ENCODE results near the gene MRPS35.

Gene MRPS35

GRCh38 chr12:27778206-27778605 is 67.6 kb downstream of the MRPS35 start:
- no peak for FAIRE-seq

DNA sequence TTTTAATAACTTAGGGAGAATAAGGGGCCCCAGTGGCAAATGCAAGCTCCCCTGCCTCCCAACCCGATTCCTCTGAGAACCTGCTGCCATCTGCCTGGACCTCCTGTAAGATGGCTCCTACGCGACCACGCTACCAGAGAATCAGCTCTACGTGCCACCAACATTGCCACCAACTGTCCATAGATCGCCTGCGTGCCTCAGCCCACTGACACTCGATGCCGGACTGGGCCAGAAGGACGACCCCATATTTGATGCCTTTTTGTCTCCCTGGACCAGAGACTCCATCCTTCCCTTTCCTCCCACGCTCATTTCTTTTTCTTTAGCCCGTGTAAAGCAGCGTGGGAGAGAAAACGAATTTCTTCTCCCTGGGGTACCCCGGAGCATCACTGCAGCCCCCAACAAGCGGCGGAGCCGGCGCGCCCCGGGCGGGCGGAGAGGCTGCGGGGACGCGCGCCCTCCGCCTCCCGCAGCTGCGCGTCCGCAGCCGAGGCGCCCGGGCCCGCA is 68.8 kb downstream of the MRPS35 start:
- no peak for FAIRE-seq

- no peak for FAIRE-seq
Measured at GRCh38 chr12:27779920-27780611, 69.4 kb downstream of the MRPS35 start, which contains the start of the genes KLHL42 and MANSC4. KLHL42 (plus strand) TSS chr12:27780233; CDS start chr12:27780331, 98 bp downstream. MANSC4 (minus strand) TSS chr12:27780236; CDS start chr12:27771276, 8,960 bp downstream.

GRCh38 chr12:27780612-27781408 is 70.2 kb downstream of the MRPS35 start:
- no peak for FAIRE-seq

DNA sequence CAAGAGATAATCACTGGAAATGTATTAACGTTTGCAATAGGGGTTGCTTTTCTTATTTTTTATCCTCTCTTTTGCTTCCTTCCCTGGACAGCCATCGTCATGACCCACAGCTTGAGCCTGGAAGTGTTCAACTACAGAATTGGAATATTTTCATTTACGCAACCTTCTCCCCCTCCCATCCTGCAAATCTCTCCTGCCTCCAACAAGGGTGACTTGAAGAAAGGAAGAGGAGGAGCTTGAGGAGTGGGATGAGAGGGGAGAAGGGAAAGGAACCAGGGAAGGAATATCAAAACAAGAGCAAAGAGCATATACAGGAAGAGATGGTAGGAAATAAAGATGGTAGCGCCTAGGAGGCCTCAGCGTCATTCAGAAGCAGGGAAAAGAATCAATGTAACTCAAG is 71.0 kb downstream of the MRPS35 start:
- FAIRE-seq, result no peak

DNA sequence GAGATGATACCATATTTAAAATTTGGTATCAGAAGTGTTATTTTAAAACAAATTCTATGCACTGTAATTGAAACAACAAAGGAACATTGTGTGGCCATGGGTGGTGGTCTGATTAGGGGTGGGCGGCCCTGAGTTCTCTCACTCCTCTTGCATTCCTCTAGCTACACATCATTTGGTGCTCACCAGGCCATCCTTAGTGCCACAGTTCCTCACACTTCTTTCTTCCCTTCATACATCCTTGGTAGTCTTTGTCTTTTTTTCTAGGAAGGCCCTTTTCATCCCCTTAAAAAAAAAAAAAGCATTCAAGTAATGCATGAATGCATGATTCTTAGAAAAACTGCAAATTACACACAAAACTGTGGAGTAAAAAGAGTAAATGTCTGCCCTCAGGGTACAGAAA is 71.8 kb downstream of the MRPS35 start:
- FAIRE-seq, result no peak

GRCh38 chr12:27785882-27786570 is 75.4 kb downstream of the MRPS35 start:
- no peak for FAIRE-seq

DNA sequence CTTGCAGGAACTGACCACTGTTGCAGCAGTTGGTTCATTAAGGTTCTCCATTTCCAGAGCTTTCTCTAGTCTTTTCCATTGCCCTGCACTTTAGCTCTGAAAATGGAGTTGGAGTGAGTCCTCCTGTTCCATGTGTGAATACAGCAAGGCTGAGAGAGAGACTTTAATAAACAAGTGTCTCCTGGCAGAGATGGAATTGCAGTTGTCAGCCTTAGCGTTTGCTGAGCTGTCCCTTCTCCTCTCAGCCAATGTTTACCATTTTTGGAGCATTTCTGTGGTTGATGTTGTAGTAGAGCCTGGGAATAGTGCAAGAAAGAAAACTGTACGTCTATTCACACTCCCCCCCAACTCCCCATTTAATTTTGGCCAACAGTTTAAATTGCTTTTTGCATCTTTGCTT is 76.9 kb downstream of the MRPS35 start:
- no peak for FAIRE-seq

GRCh38 chr12:27790179-27790578 is 79.5 kb downstream of the MRPS35 start:
- FAIRE-seq, result no peak

- no peak for FAIRE-seq
Measured at GRCh38 chr12:27794818-27795584, 84.4 kb downstream of the MRPS35 start.

DNA sequence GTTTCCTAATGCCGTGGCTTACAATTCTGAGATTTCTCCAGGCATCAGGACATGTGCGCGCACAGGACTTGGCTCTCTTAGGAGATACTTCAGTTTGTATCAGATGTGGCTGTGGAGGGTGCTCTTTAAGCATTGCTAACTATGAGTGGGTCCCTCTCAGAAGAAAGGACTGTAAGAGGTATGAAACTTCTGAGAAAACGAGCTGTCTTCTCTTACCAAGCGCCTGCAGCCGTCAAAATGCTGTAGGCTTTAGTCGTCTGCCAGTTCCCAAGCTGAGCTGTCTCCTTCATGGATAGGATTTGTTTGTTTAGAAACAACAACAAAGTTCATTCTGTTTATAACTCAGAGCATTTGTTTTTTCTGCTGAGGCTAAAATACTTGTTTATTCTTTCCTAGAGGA is 85.5 kb downstream of the MRPS35 start:
- no peak for FAIRE-seq

DNA sequence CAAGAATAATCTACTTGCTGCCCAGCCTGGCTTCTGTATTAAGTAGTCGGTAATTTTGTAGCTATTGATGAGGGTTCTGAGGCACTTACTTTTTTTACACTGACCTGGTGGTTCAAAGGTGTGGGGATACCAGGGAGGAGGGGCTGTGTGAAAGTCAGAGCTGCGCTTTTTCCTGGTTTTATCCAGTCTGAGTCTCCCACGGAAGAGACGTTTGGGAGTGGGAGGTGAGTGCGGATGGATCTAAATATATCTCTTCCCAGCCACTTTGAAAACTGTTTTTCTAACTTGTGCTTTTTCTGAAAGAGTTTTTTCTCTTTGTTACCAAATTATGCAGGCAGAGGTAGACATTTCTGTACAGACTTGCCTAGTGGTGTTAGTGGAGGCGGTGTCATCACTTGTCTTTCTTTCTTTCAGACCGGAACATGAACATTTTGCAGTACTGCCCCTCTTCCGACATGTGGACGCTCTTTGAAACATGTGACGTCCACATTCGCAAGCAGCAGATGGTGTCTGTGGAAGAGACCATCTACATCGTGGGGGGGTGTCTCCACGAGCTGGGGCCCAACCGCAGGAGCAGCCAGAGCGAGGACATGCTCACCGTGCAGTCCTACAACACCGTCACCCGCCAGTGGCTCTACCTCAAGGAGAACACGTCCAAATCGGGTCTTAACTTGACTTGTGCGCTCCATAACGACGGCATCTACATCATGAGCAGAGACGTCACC is 86.8 kb downstream of the MRPS35 start:
- FAIRE-seq, result no peak

DNA sequence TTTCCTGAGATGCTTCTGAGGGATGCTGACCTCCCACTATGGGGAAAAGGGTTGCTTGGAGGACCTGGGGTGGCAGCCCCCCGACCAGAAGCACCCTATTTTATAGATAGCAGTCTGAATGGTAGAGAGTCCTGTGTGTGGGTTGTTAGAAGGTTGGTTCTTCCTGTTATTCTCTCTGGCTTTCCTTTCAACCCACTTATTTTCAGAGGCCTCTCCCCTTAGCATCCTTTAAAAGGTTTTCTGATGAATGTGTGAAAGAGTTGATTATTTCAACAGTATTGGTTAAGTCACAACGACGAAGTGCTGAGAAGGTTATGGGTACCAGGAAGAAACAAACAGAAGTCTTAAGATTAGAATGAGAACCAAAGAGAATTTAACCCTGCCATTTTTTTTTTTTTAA is 90.2 kb downstream of the MRPS35 start:
- FAIRE-seq, result no peak

DNA sequence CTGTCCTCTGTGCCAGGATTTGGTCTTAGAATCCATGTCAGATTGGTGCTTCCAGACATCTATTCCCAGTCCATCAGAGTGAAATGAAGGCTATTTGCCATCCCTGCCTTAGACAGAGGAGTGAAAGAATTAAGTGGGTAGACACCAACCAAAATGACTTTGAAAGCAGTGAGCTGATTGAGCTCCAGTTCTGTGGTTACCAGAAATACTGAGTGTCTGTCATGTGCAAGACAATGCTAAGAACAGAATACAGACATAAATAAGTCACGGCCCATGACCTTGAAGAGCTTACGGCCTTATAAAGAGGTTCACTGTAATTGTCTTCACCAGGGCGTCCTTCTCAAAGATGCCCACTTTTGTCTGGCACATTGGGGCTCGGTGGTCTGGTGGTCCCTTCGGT is 91.0 kb downstream of the MRPS35 start:
- FAIRE-seq, result no peak

- no peak for FAIRE-seq
Measured at GRCh38 chr12:27802511-27802910, 91.9 kb downstream of the MRPS35 start.

DNA sequence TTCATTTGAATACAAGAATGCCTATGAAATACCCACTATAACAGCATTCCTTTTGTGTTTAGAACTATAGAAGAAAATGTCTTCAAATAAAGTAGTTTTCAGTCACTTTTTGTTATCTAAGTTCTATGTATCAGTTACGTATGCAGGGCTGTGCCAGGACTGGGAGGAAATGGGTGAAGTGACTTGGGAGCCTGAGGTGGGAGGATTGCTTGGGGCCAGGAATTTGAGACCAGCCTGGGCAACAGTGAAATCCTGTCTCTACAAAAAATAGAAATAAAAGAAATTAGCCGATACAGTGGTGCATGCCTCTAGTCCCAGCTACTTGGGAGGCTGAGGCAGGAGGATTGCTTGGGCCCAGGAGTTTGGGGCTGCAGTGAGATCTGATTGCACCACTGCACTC is 92.3 kb downstream of the MRPS35 start:
- no peak for FAIRE-seq

- FAIRE-seq, result no peak
Measured at GRCh38 chr12:27805238-27805637, 94.6 kb downstream of the MRPS35 start.
